Neuronal stem cell (in vitro differentiated cells): ENCODE data around the gene HHIP.

Experiments used
- DNase-seq: peaks from one replicate; pipeline ENCODE4 v3.0.0-alpha.2; 2013; ENCODE audit warnings: low spot score
- H2AFZ ChIP-seq: one replicate; pipeline ENCODE4 v1.6.1; 2013; ENCODE audit warnings: mild to moderate bottlenecking, low read length, inconsistent platforms
- H2AK5ac ChIP-seq: 2 replicates; pipeline ENCODE4 v1.6.1; 2013; ENCODE audit warnings: low read depth, mild to moderate bottlenecking, inconsistent platforms, low read length, moderate library complexity, mixed read lengths
- H2BK120ac ChIP-seq: 2 replicates; pipeline ENCODE4 v1.6.1; 2013; ENCODE audit warnings: low read depth, mild to moderate bottlenecking, inconsistent platforms, low read length, moderate library complexity, mixed read lengths
- H2BK12ac ChIP-seq: one replicate; pipeline ENCODE4 v1.6.1; 2013; ENCODE audit warnings: low read length, inconsistent platforms
- H2BK15ac ChIP-seq: 2 replicates; pipeline ENCODE4 v1.6.1; 2013; ENCODE audit warnings: mild to moderate bottlenecking, low read length, inconsistent platforms, mixed read lengths
- H2BK5ac ChIP-seq: one replicate; pipeline ENCODE4 v1.6.1; 2013; ENCODE audit warnings: inconsistent platforms, mild to moderate bottlenecking, low read length, moderate library complexity
- H3K14ac ChIP-seq: one replicate; pipeline ENCODE4 v1.6.1; 2013; ENCODE audit warnings: low read length, inconsistent platforms
- H3K18ac ChIP-seq: 2 replicates; pipeline ENCODE4 v1.6.1; 2013; ENCODE audit warnings: low read length, inconsistent platforms
- H3K23ac ChIP-seq: 2 replicates; pipeline ENCODE4 v1.6.1; 2013; ENCODE audit warnings: low read depth, mild to moderate bottlenecking, mixed read lengths, low read length, inconsistent platforms; ENCODE audit not compliant: poor library complexity
- H3K27ac ChIP-seq: replicated peaks from 3 replicates; pipeline ENCODE4 v1.5.1; 2013; ENCODE audit warnings: low read length, inconsistent platforms
- H3K27me3 ChIP-seq, 3 experiments: 2 replicates each; pipeline ENCODE4 v1.6.1; 2013; ENCODE audit warnings: low read length in 3 of 3, mild to moderate bottlenecking in 2 of 3, inconsistent platforms in 1 of 3, low read depth in 1 of 3, mixed read lengths in 1 of 3, moderate library complexity in 1 of 3; ENCODE audit not compliant: control insufficient read depth in 3 of 3, insufficient read depth in 3 of 3
- H3K36me3 ChIP-seq, 2 donors: replicated peaks in 1 of 2; 2 replicates each; pipeline ENCODE4 v1.6.1; 2013; ENCODE audit warnings: low read length in 2 of 2; ENCODE audit not compliant: control insufficient read depth in 2 of 2, insufficient read depth in 2 of 2
- H3K4ac ChIP-seq: 2 replicates; pipeline ENCODE4 v1.6.1; 2013; ENCODE audit warnings: inconsistent platforms, mild to moderate bottlenecking, low read length, moderate library complexity
- H3K4me1 ChIP-seq, 2 donors: 1 replicate in 1 of 2; 2 replicates in 1 of 2; pipeline ENCODE4 v1.6.1; 2013; ENCODE audit warnings: low read length in 2 of 2, low read depth in 1 of 2; ENCODE audit not compliant: control insufficient read depth in 2 of 2, insufficient read depth in 1 of 2
- H3K4me2 ChIP-seq: one replicate; pipeline ENCODE4 v1.6.1; 2013; ENCODE audit warnings: mild to moderate bottlenecking, low read length, inconsistent platforms; ENCODE audit not compliant: insufficient read depth, poor library complexity, severe bottlenecking
- H3K4me3 ChIP-seq, 2 donors: 2 replicates each; pipeline ENCODE4 v1.5.1; 2013; ENCODE audit warnings: low read length in 2 of 2, mild to moderate bottlenecking in 2 of 2, inconsistent platforms in 1 of 2, moderate library complexity in 1 of 2
- H3K79me1 ChIP-seq: one replicate; pipeline ENCODE4 v1.6.1; 2013; ENCODE audit warnings: low read depth, mild to moderate bottlenecking, inconsistent platforms, low read length, moderate library complexity
- H3K9ac ChIP-seq: one replicate; pipeline ENCODE4 v1.6.1; 2013; ENCODE audit warnings: mild to moderate bottlenecking, low read depth, low read length, inconsistent platforms; ENCODE audit not compliant: poor library complexity
- H3K9me3 ChIP-seq, 2 donors: replicated peaks in 1 of 2; 2 replicates each; pipeline versions ENCODE3 to v1.6.1; 2013; ENCODE audit warnings: low read length in 2 of 2, mild to moderate bottlenecking in 2 of 2, inconsistent platforms in 1 of 2, low read depth in 1 of 2, mixed read lengths in 1 of 2, moderate library complexity in 1 of 2; ENCODE audit not compliant: control insufficient read depth in 2 of 2, insufficient read depth in 1 of 2
- H4K8ac ChIP-seq: one replicate; pipeline ENCODE4 v1.6.1; 2013; ENCODE audit warnings: low read depth, mild to moderate bottlenecking, inconsistent platforms, low read length, moderate library complexity
- H4K91ac ChIP-seq: one replicate; pipeline ENCODE4 v1.6.1; 2013; ENCODE audit warnings: low read length, low read depth, mild to moderate bottlenecking, inconsistent platforms; ENCODE audit not compliant: poor library complexity
- WGBS, 2 donors: extraction: QIAGEN DNeasy Blood & Tissue Kit; methylation state at CpG; one replicate each; pipeline ENCODE4 v1.1.7; 2013; ENCODE audit warnings: missing lambda C conversion rate in 2 of 2, mixed read lengths in 1 of 2; ENCODE audit not compliant: insufficient read length in 2 of 2, insufficient replicate concordance in 1 of 2; ENCODE audit errors: extremely low coverage in 2 of 2; 5-methylcytosine and 5-hydroxymethylcytosine counted together

The HHIP gene

DNA sequence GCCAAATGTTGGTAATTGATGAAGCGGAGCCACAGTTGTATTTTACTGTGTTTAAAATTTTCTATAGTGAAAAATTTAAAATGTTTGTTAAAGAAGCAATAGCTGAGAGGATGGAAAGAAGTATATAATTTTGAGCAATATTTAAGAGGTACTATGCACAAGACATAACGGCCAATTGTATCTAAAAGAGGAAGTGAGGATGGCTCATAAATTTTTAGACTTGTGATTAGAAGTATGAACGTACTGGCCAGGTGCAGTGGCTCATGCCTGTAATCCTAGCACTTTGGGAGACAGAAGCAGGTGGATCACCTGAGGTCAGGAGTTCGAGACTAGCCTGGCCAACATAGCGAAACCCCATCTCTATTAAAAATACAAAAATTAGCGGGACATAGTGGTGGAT is 12.7 kb upstream of the HHIP start:
- Histone ChIP-seq H3K4me3 (no peak overlapping the region), H3K4me1 (no peaks in the 10 kb centered on the region), H2BK5ac (no peak overlapping the region), H3K4ac (no peak overlapping the region), H3K23ac (no peak overlapping the region), H3K79me1 (no peaks in the 10 kb centered on the region), H3K18ac (no peak overlapping the region), H2BK120ac (no peak overlapping the region), H2AK5ac (no peak overlapping the region), H3K27me3 (no peaks in the 10 kb centered on the region), H3K4me2 (no peak overlapping the region), H4K91ac (no peak overlapping the region), H3K27ac (no peak overlapping the region), H3K14ac (no peak overlapping the region), H2BK12ac (no peak overlapping the region), H4K8ac (no peak overlapping the region), H2BK15ac (no peak overlapping the region), H3K9ac (no peak overlapping the region), H3K9me3 (no peaks in the 10 kb centered on the region), H3K36me3 (no peaks in the 10 kb centered on the region), H2AFZ (no peak overlapping the region)
- no peak for DNase-seq
- WGBS, 2 donors, result no CpG with 5 or more reads among the region's 6 CpGs

DNA sequence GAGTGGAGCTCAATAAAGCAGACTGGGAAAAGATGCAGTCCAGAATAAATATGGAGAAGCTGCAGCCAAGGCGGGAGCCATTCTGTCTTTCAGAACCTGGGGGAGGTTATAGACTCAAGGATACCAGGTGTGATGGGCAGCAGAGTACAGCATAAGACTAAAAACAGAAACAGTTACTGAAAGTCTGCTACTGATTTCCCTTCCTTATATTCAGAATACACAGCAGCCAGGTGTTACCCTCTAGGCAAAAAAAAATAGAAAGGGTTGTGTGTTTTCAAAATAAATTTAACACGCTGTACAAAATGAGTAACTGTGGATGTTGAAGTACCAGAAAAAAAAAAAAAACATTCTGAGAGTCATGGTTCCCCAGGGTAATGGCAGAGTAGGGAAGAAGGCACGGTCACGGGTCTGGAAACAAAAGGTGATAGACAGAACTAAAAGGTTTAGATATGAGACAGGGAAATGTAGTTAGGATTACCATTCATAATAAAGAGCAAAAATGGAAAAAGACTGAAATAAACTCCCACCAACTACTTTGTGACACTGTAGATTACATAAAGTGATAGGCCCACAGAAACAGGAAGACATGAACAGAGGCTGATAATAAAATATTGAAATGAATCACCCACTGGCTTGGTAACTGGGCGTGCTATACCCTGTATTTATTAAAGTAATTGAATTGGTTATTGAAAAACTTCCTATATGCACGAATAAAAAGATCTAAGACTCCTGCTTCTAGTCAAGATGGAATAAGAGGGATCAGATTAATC is 10.8 kb upstream of the HHIP start:
- H3K79me1 ChIP-seq, result no peaks in the 10 kb centered on the region
- H3K4me1 ChIP-seq, result no peaks in the 10 kb centered on the region
- no peaks in the 10 kb centered on the region for H3K9me3 ChIP-seq
- H3K36me3 ChIP-seq, result no peaks in the 10 kb centered on the region
- H2BK15ac ChIP-seq, result no peak overlapping the region
- H3K27ac ChIP-seq, result no peak overlapping the region
- DNase-seq, result no peak
- WGBS, 2 donors, result no CpG with 5 or more reads among the region's 6 CpGs
- H4K8ac ChIP-seq, result no peak overlapping the region
- no peak overlapping the region for H3K14ac ChIP-seq
- H3K23ac ChIP-seq, result no peak overlapping the region
- H3K27me3 ChIP-seq, result no peaks in the 10 kb centered on the region
- H2AK5ac ChIP-seq, result no peak overlapping the region
- no peak overlapping the region for H4K91ac ChIP-seq
- no peak overlapping the region for H3K4me3 ChIP-seq
- H3K9ac ChIP-seq, result no peak overlapping the region
- peak overlapping the region; percentile 15 for H2AFZ ChIP-seq
- no peak overlapping the region for H2BK120ac ChIP-seq
- no peak overlapping the region for H3K18ac ChIP-seq
- no peak overlapping the region for H3K4ac ChIP-seq
- H3K4me2 ChIP-seq, result no peak overlapping the region
- no peak overlapping the region for H2BK5ac ChIP-seq
- H2BK12ac ChIP-seq, result no peak overlapping the region

- H3K79me1 ChIP-seq, result no peaks in the 10 kb centered on the region
- WGBS, 2 donors, result no CpG with 5 or more reads among the region's 12 CpGs
- H2AFZ ChIP-seq, result no peak overlapping the region
- no peak overlapping the region for H2BK5ac ChIP-seq
- no peak overlapping the region for H2BK120ac ChIP-seq
- H3K4me2 ChIP-seq, result no peak overlapping the region
- no peak overlapping the region for H4K91ac ChIP-seq
- peaks cover 0 to 24% (median 0%) of the 10 kb centered on the region in 3 experiments for H3K27me3 ChIP-seq
- H3K14ac ChIP-seq, result no peak overlapping the region
- H3K23ac ChIP-seq, result no peak overlapping the region
- H3K4me3 ChIP-seq, result no peak overlapping the region
- no peaks in the 10 kb centered on the region for H3K36me3 ChIP-seq
- no peak overlapping the region for H2BK12ac ChIP-seq
- no peak overlapping the region for H3K27ac ChIP-seq
- no peak overlapping the region for H4K8ac ChIP-seq
- no peak overlapping the region for H3K18ac ChIP-seq
- H2AK5ac ChIP-seq, result no peak overlapping the region
- no peak overlapping the region for H3K4ac ChIP-seq
- H3K9me3 ChIP-seq, result peaks cover 0 to 2% of the 10 kb centered on the region in 2 donors
- peaks cover 8 to 9% of the 10 kb centered on the region in 2 donors for H3K4me1 ChIP-seq
- no peak overlapping the region for H3K9ac ChIP-seq
- H2BK15ac ChIP-seq, result no peak overlapping the region
- DNase-seq, result no peak
These were observed 1.4 kb upstream of the HHIP start for GRCh38 chr4:144644368-144645101.

GRCh38 chr4:144645102-144645630 is 790 bp upstream of the HHIP start:
- Histone ChIP-seq H3K4me2 (peak overlapping the region; percentile 89), H3K27ac (no peak overlapping the region), H3K4me3 (peak overlapping the region in 1 of 2 donors; percentile 27), H3K18ac (peak overlapping the region; percentile 85), H4K8ac (peak overlapping the region; percentile 93), H2BK15ac (no peak overlapping the region), H2AFZ (peak overlapping the region; percentile 90), H2BK5ac (no peak overlapping the region), H4K91ac (no peak overlapping the region), H2AK5ac (no peak overlapping the region), H3K14ac (no peak overlapping the region), H2BK12ac (no peak overlapping the region), H3K9me3 (peaks cover 0 to 2% of the 10 kb centered on the region in 2 donors), H3K23ac (no peak overlapping the region), H3K36me3 (no peaks in the 10 kb centered on the region), H3K4me1 (peaks cover 8 to 14% of the 10 kb centered on the region in 2 donors), H2BK120ac (no peak overlapping the region), H3K27me3 (peaks cover 0 to 24% (median 0%) of the 10 kb centered on the region in 3 experiments), H3K79me1 (no peaks in the 10 kb centered on the region), H3K4ac (no peak overlapping the region), H3K9ac (no peak overlapping the region)
- no peak for DNase-seq
- no CpG with 5 or more reads among the region's 29 CpGs for WGBS, 2 donors
